GM12878 (cell line): ENCODE data around the gene KIF22.

Source experiments
- BRCA1 ChIP-seq: IDR thresholded peaks from 2 replicates; pipeline ENCODE4 v1.6.1; 2011; ENCODE audit warnings: low read depth, low read length, improper control_type of control experiment
- CBX3 ChIP-seq: fragments of 200-600 bp; sonication (generic); IDR thresholded peaks from 2 replicates; pipeline ENCODE4 v1.6.1; 2016; ENCODE audit warnings: low read depth, borderline replicate concordance
- CREB1 ChIP-seq: IDR thresholded peaks from 2 replicates; pipeline ENCODE4 v1.6.1; 2012; ENCODE audit warnings: low read depth, mild to moderate bottlenecking, inconsistent platforms
- EZH2 ChIP-seq: IDR thresholded peaks from 2 replicates; pipeline ENCODE4 v1.6.1; 2012; ENCODE audit warnings: low read depth, mild to moderate bottlenecking, control low read depth, inconsistent platforms, low read length, borderline replicate concordance; ENCODE audit not compliant: control insufficient read depth
- HDGF ChIP-seq: fragments of 450-650 bp; IDR thresholded peaks from 2 replicates; pipeline ENCODE4 v1.6.1; 2016; ENCODE audit warnings: antibody characterized with exemption
- KAT2A ChIP-seq: conservative IDR thresholded peaks from 2 replicates; pipeline ENCODE4 v1.6.1; 2011; ENCODE audit warnings: low read depth, low read length; ENCODE audit not compliant: control insufficient read depth
- MTA3 ChIP-seq: IDR thresholded peaks from 2 replicates; pipeline ENCODE4 v1.6.1; 2012; ENCODE audit warnings: low read length, inconsistent platforms, borderline replicate concordance
- RAD21 ChIP-seq: IDR thresholded peaks from 2 replicates; pipeline ENCODE4 v1.6.1; 2011; ENCODE audit warnings: mild to moderate bottlenecking, low read depth, low read length, moderate library complexity; ENCODE audit not compliant: insufficient read depth
- RBBP5 ChIP-seq: fragments of 200-600 bp; sonication (generic); conservative IDR thresholded peaks from 2 replicates; pipeline ENCODE4 v1.6.1; 2016
- SMC3 ChIP-seq: IDR thresholded peaks from 2 replicates; pipeline ENCODE4 v1.6.1; 2011; ENCODE audit warnings: low read length, improper control_type of control experiment, borderline replicate concordance
- SP1 ChIP-seq: IDR thresholded peaks from one replicate; pipeline ENCODE4 v1.6.1; 2011; ENCODE audit warnings: low read depth, low read length
- TF ChIP-seq, protein P1 (sequence below), 3 experiments: IDR thresholded peaks in 2 of 3; conservative IDR thresholded peaks in 1 of 3; 2 replicates each; pipeline ENCODE4 v1.5.1; 2011; ENCODE audit warnings: low read depth in 3 of 3, low read length in 3 of 3, mild to moderate bottlenecking in 3 of 3, control low read depth in 2 of 3, moderate library complexity in 2 of 3, inconsistent platforms in 1 of 3, mixed read lengths in 1 of 3; ENCODE audit not compliant: control insufficient read depth in 2 of 3, insufficient read depth in 1 of 3; ENCODE audit errors: extremely low read depth in 1 of 3
- TF ChIP-seq, protein P2 (sequence below): IDR thresholded peaks from 2 replicates; pipeline ENCODE4 v1.6.1; 2012; ENCODE audit warnings: mild to moderate bottlenecking, low read depth, low read length
- TF ChIP-seq, protein P3 (sequence below): fragments of 150-350 bp; IDR thresholded peaks from 2 replicates; pipeline ENCODE4 v1.6.1; 2016; ENCODE audit warnings: low read depth, low read length

- TF ChIP-seq EZH2: no peak
- no peak for TF ChIP-seq RBBP5
- no peak for TF ChIP-seq SP1
- TF ChIP-seq SMC3: no peak
- no peak for TF ChIP-seq RAD21
- TF ChIP-seq, protein P1, sequence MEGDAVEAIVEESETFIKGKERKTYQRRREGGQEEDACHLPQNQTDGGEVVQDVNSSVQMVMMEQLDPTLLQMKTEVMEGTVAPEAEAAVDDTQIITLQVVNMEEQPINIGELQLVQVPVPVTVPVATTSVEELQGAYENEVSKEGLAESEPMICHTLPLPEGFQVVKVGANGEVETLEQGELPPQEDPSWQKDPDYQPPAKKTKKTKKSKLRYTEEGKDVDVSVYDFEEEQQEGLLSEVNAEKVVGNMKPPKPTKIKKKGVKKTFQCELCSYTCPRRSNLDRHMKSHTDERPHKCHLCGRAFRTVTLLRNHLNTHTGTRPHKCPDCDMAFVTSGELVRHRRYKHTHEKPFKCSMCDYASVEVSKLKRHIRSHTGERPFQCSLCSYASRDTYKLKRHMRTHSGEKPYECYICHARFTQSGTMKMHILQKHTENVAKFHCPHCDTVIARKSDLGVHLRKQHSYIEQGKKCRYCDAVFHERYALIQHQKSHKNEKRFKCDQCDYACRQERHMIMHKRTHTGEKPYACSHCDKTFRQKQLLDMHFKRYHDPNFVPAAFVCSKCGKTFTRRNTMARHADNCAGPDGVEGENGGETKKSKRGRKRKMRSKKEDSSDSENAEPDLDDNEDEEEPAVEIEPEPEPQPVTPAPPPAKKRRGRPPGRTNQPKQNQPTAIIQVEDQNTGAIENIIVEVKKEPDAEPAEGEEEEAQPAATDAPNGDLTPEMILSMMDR (IDR thresholded peaks at IDR 0.05 in 2 of 3, conservative IDR thresholded peaks at IDR 0.05 in 1 of 3; ENCODE audit: control insufficient read depth in 2 of 3, extremely low read depth in 1 of 3, insufficient read depth in 1 of 3, low read depth in 3 of 3, low read length in 3 of 3): no peak
- TF ChIP-seq HDGF: no peak
- no peak for TF ChIP-seq CBX3
- TF ChIP-seq BRCA1: no peak
- TF ChIP-seq, protein P2, sequence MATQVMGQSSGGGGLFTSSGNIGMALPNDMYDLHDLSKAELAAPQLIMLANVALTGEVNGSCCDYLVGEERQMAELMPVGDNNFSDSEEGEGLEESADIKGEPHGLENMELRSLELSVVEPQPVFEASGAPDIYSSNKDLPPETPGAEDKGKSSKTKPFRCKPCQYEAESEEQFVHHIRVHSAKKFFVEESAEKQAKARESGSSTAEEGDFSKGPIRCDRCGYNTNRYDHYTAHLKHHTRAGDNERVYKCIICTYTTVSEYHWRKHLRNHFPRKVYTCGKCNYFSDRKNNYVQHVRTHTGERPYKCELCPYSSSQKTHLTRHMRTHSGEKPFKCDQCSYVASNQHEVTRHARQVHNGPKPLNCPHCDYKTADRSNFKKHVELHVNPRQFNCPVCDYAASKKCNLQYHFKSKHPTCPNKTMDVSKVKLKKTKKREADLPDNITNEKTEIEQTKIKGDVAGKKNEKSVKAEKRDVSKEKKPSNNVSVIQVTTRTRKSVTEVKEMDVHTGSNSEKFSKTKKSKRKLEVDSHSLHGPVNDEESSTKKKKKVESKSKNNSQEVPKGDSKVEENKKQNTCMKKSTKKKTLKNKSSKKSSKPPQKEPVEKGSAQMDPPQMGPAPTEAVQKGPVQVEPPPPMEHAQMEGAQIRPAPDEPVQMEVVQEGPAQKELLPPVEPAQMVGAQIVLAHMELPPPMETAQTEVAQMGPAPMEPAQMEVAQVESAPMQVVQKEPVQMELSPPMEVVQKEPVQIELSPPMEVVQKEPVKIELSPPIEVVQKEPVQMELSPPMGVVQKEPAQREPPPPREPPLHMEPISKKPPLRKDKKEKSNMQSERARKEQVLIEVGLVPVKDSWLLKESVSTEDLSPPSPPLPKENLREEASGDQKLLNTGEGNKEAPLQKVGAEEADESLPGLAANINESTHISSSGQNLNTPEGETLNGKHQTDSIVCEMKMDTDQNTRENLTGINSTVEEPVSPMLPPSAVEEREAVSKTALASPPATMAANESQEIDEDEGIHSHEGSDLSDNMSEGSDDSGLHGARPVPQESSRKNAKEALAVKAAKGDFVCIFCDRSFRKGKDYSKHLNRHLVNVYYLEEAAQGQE: no peak
- no peak for TF ChIP-seq CREB1
- TF ChIP-seq, protein P3, sequence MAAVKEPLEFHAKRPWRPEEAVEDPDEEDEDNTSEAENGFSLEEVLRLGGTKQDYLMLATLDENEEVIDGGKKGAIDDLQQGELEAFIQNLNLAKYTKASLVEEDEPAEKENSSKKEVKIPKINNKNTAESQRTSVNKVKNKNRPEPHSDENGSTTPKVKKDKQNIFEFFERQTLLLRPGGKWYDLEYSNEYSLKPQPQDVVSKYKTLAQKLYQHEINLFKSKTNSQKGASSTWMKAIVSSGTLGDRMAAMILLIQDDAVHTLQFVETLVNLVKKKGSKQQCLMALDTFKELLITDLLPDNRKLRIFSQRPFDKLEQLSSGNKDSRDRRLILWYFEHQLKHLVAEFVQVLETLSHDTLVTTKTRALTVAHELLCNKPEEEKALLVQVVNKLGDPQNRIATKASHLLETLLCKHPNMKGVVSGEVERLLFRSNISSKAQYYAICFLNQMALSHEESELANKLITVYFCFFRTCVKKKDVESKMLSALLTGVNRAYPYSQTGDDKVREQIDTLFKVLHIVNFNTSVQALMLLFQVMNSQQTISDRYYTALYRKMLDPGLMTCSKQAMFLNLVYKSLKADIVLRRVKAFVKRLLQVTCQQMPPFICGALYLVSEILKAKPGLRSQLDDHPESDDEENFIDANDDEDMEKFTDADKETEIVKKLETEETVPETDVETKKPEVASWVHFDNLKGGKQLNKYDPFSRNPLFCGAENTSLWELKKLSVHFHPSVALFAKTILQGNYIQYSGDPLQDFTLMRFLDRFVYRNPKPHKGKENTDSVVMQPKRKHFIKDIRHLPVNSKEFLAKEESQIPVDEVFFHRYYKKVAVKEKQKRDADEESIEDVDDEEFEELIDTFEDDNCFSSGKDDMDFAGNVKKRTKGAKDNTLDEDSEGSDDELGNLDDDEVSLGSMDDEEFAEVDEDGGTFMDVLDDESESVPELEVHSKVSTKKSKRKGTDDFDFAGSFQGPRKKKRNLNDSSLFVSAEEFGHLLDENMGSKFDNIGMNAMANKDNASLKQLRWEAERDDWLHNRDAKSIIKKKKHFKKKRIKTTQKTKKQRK: no peak
- TF ChIP-seq MTA3: no peak
- TF ChIP-seq KAT2A: no peak
These were observed 22.4 kb downstream of the KIF22 start for GRCh38 chr16:29812754-29813643.
